Parathyroid adenoma (tissue), 2 donors: Measurements from ENCODE around the gene OR2J1.
"Not testable (repeated sequence)": the region's sequence is repeated elsewhere in the genome, so short reads cannot be mapped to it uniquely, and the experiment has no call there.

Experiments
- H2AFZ ChIP-seq: fragments of 300-600 bp; sonication (generic); one replicate; pipeline ENCODE4 v1.7.0; 2017; ENCODE audit warnings: antibody characterized with exemption, mild to moderate bottlenecking
- H3K27ac ChIP-seq: fragments of 300-600 bp; sonication (generic); one replicate; pipeline ENCODE4 v1.7.0; 2017
- H3K27me3 ChIP-seq: fragments of 300-600 bp; sonication (generic); one replicate; pipeline ENCODE4 v1.7.0; 2017; ENCODE audit warnings: low read length; ENCODE audit not compliant: control insufficient read depth, insufficient read depth
- H3K36me3 ChIP-seq: fragments of 300-600 bp; sonication (generic); one replicate; pipeline ENCODE4 v1.7.0; 2017; ENCODE audit warnings: low read length; ENCODE audit not compliant: control insufficient read depth, insufficient read depth
- H3K4me1 ChIP-seq: fragments of 300-600 bp; sonication (generic); one replicate; pipeline ENCODE4 v1.7.0; 2017; ENCODE audit warnings: control low read depth
- H3K4me2 ChIP-seq: fragments of 300-600 bp; sonication (generic); one replicate; pipeline ENCODE4 v1.7.0; 2017; ENCODE audit warnings: low read length
- H3K4me3 ChIP-seq: fragments of 300-600 bp; sonication (generic); one replicate; pipeline ENCODE4 v1.7.0; 2017; ENCODE audit warnings: low read depth, low read length
- H3K79me2 ChIP-seq: fragments of 300-600 bp; sonication (generic); one replicate; pipeline ENCODE4 v1.7.0; 2017; ENCODE audit warnings: control low read depth
- H3K9ac ChIP-seq: fragments of 300-600 bp; sonication (generic); one replicate; pipeline ENCODE4 v1.7.0; 2017; ENCODE audit warnings: mild to moderate bottlenecking
- H3K9me3 ChIP-seq: fragments of 300-600 bp; sonication (generic); one replicate; pipeline ENCODE4 v1.7.0; 2017; ENCODE audit warnings: low read length; ENCODE audit not compliant: control insufficient read depth
- CTCF ChIP-seq: fragments of 300-600 bp; sonication (generic); IDR thresholded peaks from one replicate; pipeline ENCODE4 v1.7.0; 2017; ENCODE audit warnings: antibody characterized with exemption, mild to moderate bottlenecking
- donor health status: primary hyperparathyroidism.

The OR2J1 gene

GRCh38 chr6:29137724-29138123, 38.4 kb downstream of the OR2J1 start:
- Histone ChIP-seq H3K4me1 (no peaks in the 10 kb centered on the region), H3K79me2 (no peaks in the 10 kb centered on the region), H3K9ac (no peak overlapping the region), H3K27me3 (no peaks in the 10 kb centered on the region), H3K9me3 (no peaks in the 10 kb centered on the region), H3K4me2 (no peak overlapping the region), H3K27ac (no peak overlapping the region), H2AFZ (no peak overlapping the region), H3K36me3 (no peaks in the 10 kb centered on the region), H3K4me3 (no peak overlapping the region)
- TF ChIP-seq CTCF, result no peak

- Histone ChIP-seq H3K36me3 (no peaks in the 10 kb centered on the region), H3K4me3 (no peak overlapping the region), H3K27ac (no peak overlapping the region), H3K27me3 (no peaks in the 10 kb centered on the region), H3K9ac (no peak overlapping the region), H2AFZ (no peak overlapping the region), H3K9me3 (no peaks in the 10 kb centered on the region), H3K79me2 (no peaks in the 10 kb centered on the region), H3K4me2 (no peak overlapping the region), H3K4me1 (no peaks in the 10 kb centered on the region)
- TF ChIP-seq CTCF, result no peak
Observed at GRCh38 chr6:29141606-29142005, 42.3 kb downstream of the OR2J1 start.

GRCh38 chr6:29142309-29142708, 43.0 kb downstream of the OR2J1 start:
- Histone ChIP-seq H3K4me2 (no peak overlapping the region), H3K79me2 (no peaks in the 10 kb centered on the region), H2AFZ (no peak overlapping the region), H3K9me3 (no peaks in the 10 kb centered on the region), H3K4me3 (no peak overlapping the region), H3K27me3 (no peaks in the 10 kb centered on the region), H3K36me3 (no peaks in the 10 kb centered on the region), H3K9ac (no peak overlapping the region), H3K4me1 (no peaks in the 10 kb centered on the region), H3K27ac (no peak overlapping the region)
- no peak for TF ChIP-seq CTCF

- no peaks in the 10 kb centered on the region for H3K27me3 ChIP-seq
- no peaks in the 10 kb centered on the region for H3K9me3 ChIP-seq
- no peak overlapping the region for H3K4me2 ChIP-seq
- H2AFZ ChIP-seq, result no peak overlapping the region
- no peak overlapping the region for H3K27ac ChIP-seq
- no peak overlapping the region for H3K9ac ChIP-seq
- H3K36me3 ChIP-seq, result no peaks in the 10 kb centered on the region
- no peak for TF ChIP-seq CTCF
- no peaks in the 10 kb centered on the region for H3K79me2 ChIP-seq
- no peak overlapping the region for H3K4me3 ChIP-seq
- no peaks in the 10 kb centered on the region for H3K4me1 ChIP-seq
Observed at GRCh38 chr6:29146179-29146578, 46.9 kb downstream of the OR2J1 start.

GRCh38 chr6:29147074-29147473, 47.8 kb downstream of the OR2J1 start:
- H3K4me3 ChIP-seq, result no peak overlapping the region
- no peak overlapping the region for H3K9ac ChIP-seq
- no peaks in the 10 kb centered on the region for H3K36me3 ChIP-seq
- H3K9me3 ChIP-seq, result no peaks in the 10 kb centered on the region
- no peak overlapping the region for H2AFZ ChIP-seq
- no peak for TF ChIP-seq CTCF
- H3K27ac ChIP-seq, result no peak overlapping the region
- H3K4me2 ChIP-seq, result no peak overlapping the region
- H3K27me3 ChIP-seq, result no peaks in the 10 kb centered on the region
- no peaks in the 10 kb centered on the region for H3K4me1 ChIP-seq
- no peaks in the 10 kb centered on the region for H3K79me2 ChIP-seq

- H3K4me2 ChIP-seq, H3K79me2 ChIP-seq, H3K4me1 ChIP-seq, H3K4me3 ChIP-seq, H3K27ac ChIP-seq, H3K27me3 ChIP-seq, H2AFZ ChIP-seq, H3K9ac ChIP-seq, H3K9me3 ChIP-seq, H3K36me3 ChIP-seq: not testable (repeated sequence)
Observed at GRCh38 chr6:29149444-29149843, 50.2 kb downstream of the OR2J1 start.
